Upper lobe of left lung (tissue), 4 donors: ENCODE results near the gene NAGK.

Experiments
- EP300 ChIP-seq, 4 donors: sonication (generic); formaldehyde crosslinking; IDR thresholded peaks; one replicate each; pipeline ENCODE4 v1.5.1; 2017; ENCODE audit warnings: antibody characterized with exemption in 4 of 4, control low read depth in 2 of 4
- TF ChIP-seq, protein P1 (sequence below), 6 experiments: fragments of 450-650 bp in 4 of 6; fragments of 200-600 bp in 2 of 6; sonication (generic) in 2 of 6; IDR thresholded peaks; one replicate each; pipeline ENCODE4 v1.5.1; 2016 to 2019; ENCODE audit warnings: antibody characterized with exemption in 6 of 6

DNA sequence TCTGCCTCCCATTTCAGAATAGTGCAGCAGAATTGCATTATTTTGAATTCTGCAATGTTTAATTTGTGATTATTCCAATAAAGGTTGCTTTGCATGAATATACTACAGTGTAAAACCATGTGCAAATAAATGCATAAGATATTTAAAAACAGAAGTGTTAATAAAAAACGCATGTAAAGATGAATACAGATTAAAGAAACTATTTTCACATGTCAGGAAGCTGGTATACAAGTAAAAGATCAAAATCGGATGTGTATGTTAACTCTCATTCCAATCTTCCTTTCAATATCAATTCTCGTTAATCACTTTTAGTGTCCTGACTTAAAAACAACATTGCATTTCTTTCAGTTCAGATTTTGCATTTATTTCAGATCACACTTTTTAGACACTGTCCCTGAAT is 58.5 kb downstream of the NAGK start:
- TF ChIP-seq, protein P1, sequence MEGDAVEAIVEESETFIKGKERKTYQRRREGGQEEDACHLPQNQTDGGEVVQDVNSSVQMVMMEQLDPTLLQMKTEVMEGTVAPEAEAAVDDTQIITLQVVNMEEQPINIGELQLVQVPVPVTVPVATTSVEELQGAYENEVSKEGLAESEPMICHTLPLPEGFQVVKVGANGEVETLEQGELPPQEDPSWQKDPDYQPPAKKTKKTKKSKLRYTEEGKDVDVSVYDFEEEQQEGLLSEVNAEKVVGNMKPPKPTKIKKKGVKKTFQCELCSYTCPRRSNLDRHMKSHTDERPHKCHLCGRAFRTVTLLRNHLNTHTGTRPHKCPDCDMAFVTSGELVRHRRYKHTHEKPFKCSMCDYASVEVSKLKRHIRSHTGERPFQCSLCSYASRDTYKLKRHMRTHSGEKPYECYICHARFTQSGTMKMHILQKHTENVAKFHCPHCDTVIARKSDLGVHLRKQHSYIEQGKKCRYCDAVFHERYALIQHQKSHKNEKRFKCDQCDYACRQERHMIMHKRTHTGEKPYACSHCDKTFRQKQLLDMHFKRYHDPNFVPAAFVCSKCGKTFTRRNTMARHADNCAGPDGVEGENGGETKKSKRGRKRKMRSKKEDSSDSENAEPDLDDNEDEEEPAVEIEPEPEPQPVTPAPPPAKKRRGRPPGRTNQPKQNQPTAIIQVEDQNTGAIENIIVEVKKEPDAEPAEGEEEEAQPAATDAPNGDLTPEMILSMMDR (IDR thresholded peaks at IDR 0.05), result no peak
- TF ChIP-seq EP300 (IDR thresholded peaks at IDR 0.05), result no peak
